HG02981 (cell line): Measurements from ENCODE around the gene RFX3.

Source experiments
- ATAC-seq: cut with Tn5 transposase; IDR thresholded peaks from one replicate; pipeline ENCODE4 v1.9.1; 2021; ENCODE audit warnings: mild to moderate bottlenecking, moderate library complexity; ENCODE audit not compliant: unreplicated experiment

The RFX3 gene

GRCh38 chr9:3525836-3526164, at the start of gene RFX3:
Gene RFX3, minus strand, starts transcription at chr9:3526001. Its CDS starts 130,413 bp downstream, at chr9:3395588.
- ATAC-seq = peak; percentile 40

- ATAC-seq = no peak
These were observed 45.7 kb upstream of the RFX3 start for GRCh38 chr9:3571500-3571899.

GRCh38 chr9:3569529-3569928, 43.7 kb upstream of the RFX3 start:
- ATAC-seq = no peak

- ATAC-seq = no peak
These were observed 42.2 kb upstream of the RFX3 start for GRCh38 chr9:3567988-3568387.

- no peak for ATAC-seq
These were observed 27.4 kb upstream of the RFX3 start for GRCh38 chr9:3553076-3553765.

- ATAC-seq = no peak
These were observed 23.4 kb upstream of the RFX3 start for GRCh38 chr9:3549225-3549624.

GRCh38 chr9:3548648-3549047, 22.8 kb upstream of the RFX3 start:
- no peak for ATAC-seq

GRCh38 chr9:3541206-3541605, 15.4 kb upstream of the RFX3 start:
- no peak for ATAC-seq

GRCh38 chr9:3534614-3535404, 9.0 kb upstream of the RFX3 start:
- no peak for ATAC-seq

GRCh38 chr9:3532158-3532557, 6.4 kb upstream of the RFX3 start:
- no peak for ATAC-seq

- peak; percentile 13 for ATAC-seq
These were observed 2.6 kb upstream of the RFX3 start for GRCh38 chr9:3528451-3528850.

GRCh38 chr9:3526997-3527940, 1.5 kb upstream of the RFX3 start:
- peak; percentile 2 for ATAC-seq

GRCh38 chr9:3526165-3526996, 580 bp upstream of the RFX3 start:
- ATAC-seq = peak; percentile 44

GRCh38 chr9:3525096-3525835, 535 bp downstream of the RFX3 start:
- no peak for ATAC-seq

- ATAC-seq = no peak
These were observed 3.8 kb downstream of the RFX3 start for GRCh38 chr9:3521966-3522365.

- no peak for ATAC-seq
These were observed 5.2 kb downstream of the RFX3 start for GRCh38 chr9:3520564-3520963.

- no peak for ATAC-seq
These were observed 8.3 kb downstream of the RFX3 start for GRCh38 chr9:3517377-3518048.

- ATAC-seq = no peak
These were observed 9.0 kb downstream of the RFX3 start for GRCh38 chr9:3516667-3517330.

GRCh38 chr9:3515405-3515804, 10.4 kb downstream of the RFX3 start:
- ATAC-seq = no peak
